Measurements from ENCODE around the gene HLA-C.

Gene HLA-C

DNA sequence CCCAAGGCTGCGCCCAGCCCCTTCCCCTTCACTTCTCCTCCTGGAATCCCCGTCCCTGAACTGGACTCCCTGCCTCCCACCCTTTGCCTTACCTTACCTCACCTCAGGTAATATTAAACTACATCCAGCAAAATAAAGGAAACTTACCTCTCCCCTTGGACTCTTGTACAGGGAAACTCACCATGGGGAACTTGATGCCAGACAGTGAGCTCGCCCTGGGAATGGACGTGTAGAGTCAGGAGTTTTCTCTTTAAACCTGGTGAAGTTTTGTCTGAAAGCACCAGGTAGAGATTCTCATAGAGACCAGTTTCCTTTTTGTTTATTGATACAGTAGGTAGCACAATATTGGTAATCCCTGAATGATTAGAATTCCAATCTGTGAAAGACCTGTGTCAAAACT lies 544 bp upstream of the HLA-C start:
- H3K4me3 ChIP-seq (ENCODE audit: low read depth, low read length): peak overlapping the region; percentile 81
- TF ChIP-seq, protein P1, sequence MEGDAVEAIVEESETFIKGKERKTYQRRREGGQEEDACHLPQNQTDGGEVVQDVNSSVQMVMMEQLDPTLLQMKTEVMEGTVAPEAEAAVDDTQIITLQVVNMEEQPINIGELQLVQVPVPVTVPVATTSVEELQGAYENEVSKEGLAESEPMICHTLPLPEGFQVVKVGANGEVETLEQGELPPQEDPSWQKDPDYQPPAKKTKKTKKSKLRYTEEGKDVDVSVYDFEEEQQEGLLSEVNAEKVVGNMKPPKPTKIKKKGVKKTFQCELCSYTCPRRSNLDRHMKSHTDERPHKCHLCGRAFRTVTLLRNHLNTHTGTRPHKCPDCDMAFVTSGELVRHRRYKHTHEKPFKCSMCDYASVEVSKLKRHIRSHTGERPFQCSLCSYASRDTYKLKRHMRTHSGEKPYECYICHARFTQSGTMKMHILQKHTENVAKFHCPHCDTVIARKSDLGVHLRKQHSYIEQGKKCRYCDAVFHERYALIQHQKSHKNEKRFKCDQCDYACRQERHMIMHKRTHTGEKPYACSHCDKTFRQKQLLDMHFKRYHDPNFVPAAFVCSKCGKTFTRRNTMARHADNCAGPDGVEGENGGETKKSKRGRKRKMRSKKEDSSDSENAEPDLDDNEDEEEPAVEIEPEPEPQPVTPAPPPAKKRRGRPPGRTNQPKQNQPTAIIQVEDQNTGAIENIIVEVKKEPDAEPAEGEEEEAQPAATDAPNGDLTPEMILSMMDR (IDR thresholded peaks at IDR 0.05; ENCODE audit: control insufficient read depth, extremely low read depth, insufficient read depth): no peak
- DNase-seq (ENCODE audit: low read depth): no peak

DNA sequence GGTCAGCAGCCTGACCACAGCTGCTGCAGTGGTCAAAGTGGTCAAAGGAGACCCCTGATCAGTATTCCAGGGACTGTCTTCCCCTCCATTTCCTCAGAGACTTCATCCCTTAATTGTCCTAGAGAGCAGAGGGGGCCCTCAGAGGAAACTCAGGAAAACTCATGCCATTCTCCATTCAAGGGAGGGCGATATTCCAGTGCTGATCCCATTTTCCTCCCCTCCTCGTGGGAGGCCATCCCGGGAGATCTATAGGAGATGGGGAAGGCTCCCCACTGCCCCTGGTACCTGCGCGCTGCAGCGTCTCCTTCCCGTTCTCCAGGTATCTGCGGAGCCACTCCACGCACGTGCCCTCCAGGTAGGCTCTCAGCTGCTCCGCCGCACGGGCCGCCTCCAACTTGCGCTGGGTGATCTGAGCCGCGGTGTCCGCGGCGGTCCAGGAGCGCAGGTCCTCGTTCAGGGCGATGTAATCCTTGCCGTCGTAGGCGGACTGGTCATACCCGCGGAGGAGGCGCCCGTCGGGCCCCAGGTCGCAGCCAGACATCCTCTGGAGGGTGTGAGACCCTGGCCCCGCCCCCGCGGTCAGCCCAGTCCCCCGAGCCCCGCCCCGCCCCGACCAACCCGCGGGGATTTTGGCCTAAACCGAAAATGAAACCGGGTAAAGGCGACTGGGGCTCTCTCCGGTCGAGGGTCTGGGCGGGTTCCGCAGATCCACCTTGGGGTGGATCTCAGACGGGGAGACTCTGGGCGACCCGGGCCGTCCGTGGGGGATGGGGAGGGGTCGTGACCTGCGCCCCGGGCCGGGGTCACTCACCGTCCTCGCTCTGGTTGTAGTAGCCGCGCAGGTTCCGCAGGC lies 878 bp downstream of the HLA-C start:
- no peak for DNase-seq (ENCODE audit: low read depth)
- peak overlapping the region; percentile 81 for H3K4me3 ChIP-seq (ENCODE audit: low read depth, low read length)
- TF ChIP-seq, protein P1 (IDR thresholded peaks at IDR 0.05; ENCODE audit: control insufficient read depth, extremely low read depth, insufficient read depth): no peak

DNA sequence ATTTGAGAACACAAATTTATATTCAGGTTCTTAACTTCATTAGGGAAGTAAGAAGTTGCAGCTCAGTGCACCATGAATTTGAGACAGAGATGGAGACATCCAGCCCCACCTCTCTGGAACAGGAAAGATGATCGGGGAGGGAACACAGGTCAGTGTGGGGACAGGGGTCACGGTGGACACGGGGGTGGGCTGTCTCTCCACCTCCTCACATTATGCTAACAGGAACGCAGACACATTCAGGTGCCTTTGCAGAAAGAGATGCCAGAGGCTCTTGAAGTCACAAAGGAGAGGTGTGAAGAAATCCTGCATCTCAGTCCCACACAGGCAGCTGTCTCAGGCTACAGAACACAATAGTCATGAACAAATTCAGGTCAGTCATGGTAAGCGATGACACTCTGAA lies 3.1 kb downstream of the HLA-C start:
- DNase-seq (ENCODE audit: low read depth): no peak
- TF ChIP-seq, protein P1 (IDR thresholded peaks at IDR 0.05; ENCODE audit: control insufficient read depth, extremely low read depth, insufficient read depth): no peak
- no peak overlapping the region for H3K4me3 ChIP-seq (ENCODE audit: low read depth, low read length)

DNA sequence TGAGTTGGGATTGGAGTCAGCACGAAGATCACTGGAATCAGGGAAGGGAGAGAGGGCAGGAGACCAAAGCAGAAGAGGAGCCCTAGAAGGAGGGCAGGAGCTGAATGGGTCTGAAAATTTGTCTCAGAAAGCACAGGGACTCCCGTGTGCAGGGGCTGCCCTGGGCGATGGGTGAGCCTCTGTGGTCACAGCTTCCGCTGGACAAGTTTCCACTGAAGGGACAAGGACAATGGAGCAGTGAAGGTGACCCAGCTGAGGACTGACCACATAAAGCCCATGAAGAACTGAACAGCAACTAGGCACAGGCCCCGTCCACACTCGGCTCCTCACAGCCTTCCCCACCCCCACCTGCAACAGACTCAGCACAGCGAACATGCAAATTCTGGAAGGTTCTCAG lies 3.5 kb downstream of the HLA-C start:
- no peak overlapping the region for H3K4me3 ChIP-seq (ENCODE audit: low read depth, low read length)
- DNase-seq (ENCODE audit: low read depth): no peak
- TF ChIP-seq, protein P1 (IDR thresholded peaks at IDR 0.05; ENCODE audit: control insufficient read depth, extremely low read depth, insufficient read depth): no peak

DNA sequence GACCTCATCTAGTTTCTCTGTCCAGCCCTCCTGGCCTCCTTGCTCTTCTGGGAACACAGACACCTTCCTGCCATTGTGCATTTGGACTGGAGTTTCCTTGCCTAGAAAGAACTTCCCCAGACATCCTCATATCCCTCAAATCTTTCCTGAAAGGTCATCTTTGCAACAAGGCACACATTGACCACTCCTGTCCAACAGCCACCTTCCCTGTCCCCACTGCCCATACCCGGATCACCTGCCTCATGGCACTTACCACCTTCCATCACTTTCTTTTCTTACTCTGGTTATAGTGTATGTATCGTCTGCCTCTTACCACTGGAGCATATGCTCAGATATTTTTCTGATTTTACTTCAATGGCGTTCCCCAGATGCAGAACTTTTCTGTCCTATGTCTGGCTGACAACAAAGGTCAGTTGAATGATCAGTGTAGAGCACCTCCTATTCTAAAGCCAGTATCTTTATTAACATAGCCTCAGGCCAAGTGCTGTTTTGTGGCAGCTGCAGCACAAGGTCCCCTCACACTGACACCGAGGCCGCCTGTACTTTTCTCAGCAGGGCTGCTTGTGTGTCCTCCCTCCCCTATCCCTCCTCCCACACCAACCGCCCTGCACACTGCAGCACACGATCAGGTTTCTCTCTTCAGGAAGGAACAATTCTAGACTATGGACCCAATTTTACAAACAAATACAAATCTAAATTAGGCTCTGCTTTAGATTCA lies 4.1 kb downstream of the HLA-C start:
- DNase-seq (ENCODE audit: low read depth): no peak
- TF ChIP-seq, protein P1 (IDR thresholded peaks at IDR 0.05; ENCODE audit: control insufficient read depth, extremely low read depth, insufficient read depth): no peak
- no peak overlapping the region for H3K4me3 ChIP-seq (ENCODE audit: low read depth, low read length)

DNA sequence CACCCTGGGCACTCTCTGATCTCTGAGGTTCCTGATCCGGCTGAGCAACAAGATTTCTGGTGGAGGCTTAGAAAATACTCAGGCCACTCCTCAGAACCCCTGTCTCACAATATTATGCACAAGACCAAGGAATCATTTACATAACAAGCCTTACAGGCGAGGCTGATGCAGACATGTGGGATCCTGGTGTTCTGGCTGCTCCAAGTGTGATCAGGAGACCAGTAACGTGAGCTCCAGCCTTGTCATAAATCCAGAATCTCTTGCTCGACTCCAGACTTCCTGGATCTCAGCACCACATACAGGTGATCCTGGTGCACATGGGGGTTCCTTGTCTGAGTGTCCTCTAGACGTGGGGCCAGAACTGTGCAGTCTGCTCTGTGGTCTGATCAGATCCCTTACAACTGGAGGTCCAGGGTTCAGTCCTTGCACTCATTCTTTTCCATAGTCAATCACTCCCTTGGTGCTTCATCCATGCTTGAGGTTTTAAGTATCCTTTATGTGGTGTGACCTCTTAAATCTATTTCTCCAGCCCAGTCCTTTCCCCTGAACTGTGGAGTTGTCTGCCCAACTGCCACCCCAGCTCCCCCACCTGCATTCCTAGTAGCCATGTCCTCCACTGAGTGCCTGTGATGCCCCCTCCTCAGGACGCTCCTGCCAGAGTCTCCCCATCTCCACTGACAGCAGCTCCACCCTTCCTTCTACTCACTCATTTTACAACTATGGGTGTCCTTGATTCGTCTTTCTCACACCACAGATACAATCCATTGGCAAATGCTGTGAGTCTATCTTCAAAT lies 5.1 kb downstream of the HLA-C start:
- no peak for DNase-seq (ENCODE audit: low read depth)
- H3K4me3 ChIP-seq (ENCODE audit: low read depth, low read length): no peak overlapping the region
- TF ChIP-seq, protein P1 (IDR thresholded peaks at IDR 0.05; ENCODE audit: control insufficient read depth, extremely low read depth, insufficient read depth): no peak
